ENCODE results near the gene TSPEAR. TPM values are rescaled to one million over a fixed set of nuclear protein-coding genes. Genes with fewer than 3 reads are reported as not detected.
A peak's percentile ranks its signal among the peaks of the same experiment; 100 is the strongest.

The TSPEAR gene
- total RNA-seq, 6 experiments from 2014 or later = not detected

DNA sequence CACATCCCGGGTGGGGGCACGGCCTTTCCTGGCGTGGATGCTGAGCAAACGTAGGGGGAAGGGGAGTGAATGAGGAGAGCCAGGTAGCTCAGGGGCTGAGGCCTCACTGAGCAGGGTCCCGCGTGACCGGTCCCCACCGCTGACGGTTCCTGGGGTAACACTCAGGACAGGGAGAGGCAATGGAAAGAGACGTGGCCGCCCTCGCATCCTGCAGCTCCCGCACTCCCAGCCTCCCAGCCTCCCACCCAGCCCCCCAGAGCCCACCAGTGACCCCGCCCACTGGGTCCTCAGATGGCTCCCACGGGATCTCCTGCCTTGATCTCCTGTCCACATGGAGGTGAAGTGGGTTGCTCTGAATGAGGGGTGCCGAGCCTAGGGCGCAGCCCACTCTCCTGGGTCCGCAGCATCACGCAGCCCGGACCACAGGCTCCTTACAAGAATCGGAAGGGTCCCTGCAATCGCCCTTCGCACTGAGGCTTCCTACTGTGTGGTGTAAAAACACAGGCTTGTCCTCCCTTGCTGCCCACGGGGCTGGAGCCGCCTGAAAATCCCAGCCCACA, 2.4 kb downstream of the TSPEAR start:
- no peak overlapping the region for H3K4me3 ChIP-seq
- TF ChIP-seq POLR2A (IDR thresholded peaks at IDR 0.05) = no peak
- TF ChIP-seq, protein P1, sequence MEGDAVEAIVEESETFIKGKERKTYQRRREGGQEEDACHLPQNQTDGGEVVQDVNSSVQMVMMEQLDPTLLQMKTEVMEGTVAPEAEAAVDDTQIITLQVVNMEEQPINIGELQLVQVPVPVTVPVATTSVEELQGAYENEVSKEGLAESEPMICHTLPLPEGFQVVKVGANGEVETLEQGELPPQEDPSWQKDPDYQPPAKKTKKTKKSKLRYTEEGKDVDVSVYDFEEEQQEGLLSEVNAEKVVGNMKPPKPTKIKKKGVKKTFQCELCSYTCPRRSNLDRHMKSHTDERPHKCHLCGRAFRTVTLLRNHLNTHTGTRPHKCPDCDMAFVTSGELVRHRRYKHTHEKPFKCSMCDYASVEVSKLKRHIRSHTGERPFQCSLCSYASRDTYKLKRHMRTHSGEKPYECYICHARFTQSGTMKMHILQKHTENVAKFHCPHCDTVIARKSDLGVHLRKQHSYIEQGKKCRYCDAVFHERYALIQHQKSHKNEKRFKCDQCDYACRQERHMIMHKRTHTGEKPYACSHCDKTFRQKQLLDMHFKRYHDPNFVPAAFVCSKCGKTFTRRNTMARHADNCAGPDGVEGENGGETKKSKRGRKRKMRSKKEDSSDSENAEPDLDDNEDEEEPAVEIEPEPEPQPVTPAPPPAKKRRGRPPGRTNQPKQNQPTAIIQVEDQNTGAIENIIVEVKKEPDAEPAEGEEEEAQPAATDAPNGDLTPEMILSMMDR (IDR thresholded peaks at IDR 0.05) = no peak
- WGBS (ENCODE audit: insufficient coverage, low coverage, low lambda C conversion rate, missing lambda C conversion rate) = 0% methylated on average over 8 of the region's 25 CpGs
- no peak overlapping the region for H3K27ac ChIP-seq
- H3K36me3 ChIP-seq = no peaks in the 10 kb centered on the region
- intact Hi-C loops (cut with DNase I) = no loop called here
- peaks cover 0 to 3% (median 0%) of the 10 kb centered on the region in 4 donors for H3K4me1 ChIP-seq
- peak in 2 of 3 donors; percentile 39 for DNase-seq
- H3K27me3 ChIP-seq = peaks cover 24 to 34% of the 10 kb centered on the region in 2 donors
- ATAC-seq = no peak
- no peaks in the 10 kb centered on the region for H3K9me3 ChIP-seq

DNA sequence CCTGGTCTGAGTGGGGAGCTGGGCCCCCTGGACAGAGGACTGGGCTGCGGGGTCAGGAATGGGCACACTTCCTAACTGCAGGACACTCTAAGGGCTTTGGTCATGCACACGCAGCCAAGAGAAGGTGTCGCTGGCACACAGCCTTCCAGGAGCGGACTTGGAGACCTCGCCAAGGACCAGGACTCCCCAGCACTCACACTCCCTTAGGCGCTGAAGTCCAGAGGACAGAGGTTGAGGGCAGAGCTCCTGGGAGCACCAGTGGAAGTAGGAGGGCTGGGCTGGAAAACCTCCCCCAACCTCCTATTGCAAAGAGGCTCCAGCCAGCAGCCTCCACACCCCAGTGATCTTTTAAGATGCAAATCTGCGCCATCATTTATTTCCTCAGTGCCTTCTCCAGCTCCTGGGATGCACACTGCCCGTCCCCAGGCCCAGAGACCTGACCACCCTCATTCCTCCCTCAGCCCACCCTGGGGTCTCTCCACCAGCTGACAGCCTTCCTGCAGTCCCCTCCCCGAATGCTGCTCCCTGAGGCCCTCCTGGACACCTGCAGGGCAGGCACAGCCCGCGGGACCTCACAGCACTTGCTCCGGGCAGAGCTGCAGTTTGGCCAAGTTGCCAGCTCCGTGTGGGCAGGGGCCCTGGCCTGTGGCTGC, 3.0 kb downstream of the TSPEAR start:
- H3K27ac ChIP-seq = no peak overlapping the region
- H3K4me3 ChIP-seq = no peak overlapping the region
- H3K9me3 ChIP-seq = no peaks in the 10 kb centered on the region
- H3K36me3 ChIP-seq = no peaks in the 10 kb centered on the region
- H3K27me3 ChIP-seq = peaks cover 24 to 29% of the 10 kb centered on the region in 2 donors
- ATAC-seq = no peak
- peak in 1 of 3 donors; percentile 44 for DNase-seq
- 0% methylated on average over 2 of the region's 13 CpGs for WGBS (ENCODE audit: insufficient coverage, low coverage, low lambda C conversion rate, missing lambda C conversion rate)
- TF ChIP-seq, protein P1 (IDR thresholded peaks at IDR 0.05) = no peak
- TF ChIP-seq POLR2A (IDR thresholded peaks at IDR 0.05) = no peak
- intact Hi-C loops (cut with DNase I) = no loop called here
- H3K4me1 ChIP-seq = peaks cover 0 to 3% (median 0%) of the 10 kb centered on the region in 4 donors

DNA sequence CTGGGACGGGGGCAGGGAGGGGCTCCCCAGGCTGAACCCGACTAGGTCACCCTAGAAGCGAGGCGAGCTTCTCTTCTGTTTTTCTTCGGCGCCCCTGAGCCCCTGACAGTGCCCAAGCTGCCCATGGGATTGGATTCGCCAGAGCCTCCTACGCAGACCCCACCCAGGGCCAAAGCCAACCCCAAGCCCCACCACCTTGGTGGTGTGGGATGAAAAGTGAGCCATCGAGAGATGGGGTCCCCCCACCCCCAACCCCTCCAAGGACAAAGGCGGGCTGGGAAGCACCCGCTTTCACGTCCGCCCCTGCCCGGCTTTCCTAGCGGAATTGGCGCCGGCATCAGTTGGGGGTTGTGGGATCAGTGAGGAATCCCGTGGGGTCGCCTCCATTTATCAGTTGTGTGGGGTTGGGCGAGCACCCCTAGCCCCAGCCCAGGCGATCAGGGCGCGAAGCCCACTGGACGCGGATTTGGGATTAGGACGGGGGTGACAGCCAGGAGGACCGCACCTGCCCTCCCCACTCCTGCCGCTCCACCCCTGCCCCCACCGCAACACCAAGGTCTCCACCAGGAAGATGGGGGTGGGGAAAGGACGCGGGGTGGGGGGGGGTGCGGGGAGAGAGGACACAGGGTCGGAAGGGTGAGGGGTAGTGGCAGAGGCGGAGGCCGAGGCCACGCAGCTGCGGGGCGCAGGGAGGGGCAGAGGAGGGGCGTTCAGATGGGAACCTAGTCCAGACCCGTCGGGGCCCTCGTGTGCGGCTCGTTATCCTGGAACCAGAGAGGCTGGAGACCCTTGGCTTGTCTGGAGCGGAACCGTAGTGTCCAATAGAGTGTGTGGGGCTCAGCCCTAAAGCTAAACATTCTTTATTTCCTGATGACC, 4.4 kb downstream of the TSPEAR start:
- peaks cover 0 to 3% (median 0%) of the 10 kb centered on the region in 4 donors for H3K4me1 ChIP-seq
- H3K36me3 ChIP-seq = no peaks in the 10 kb centered on the region
- 1% methylated on average over 8 of the region's 46 CpGs for WGBS (ENCODE audit: insufficient coverage, low coverage, low lambda C conversion rate, missing lambda C conversion rate)
- TF ChIP-seq, protein P1 (IDR thresholded peaks at IDR 0.05) = no peak
- TF ChIP-seq POLR2A (IDR thresholded peaks at IDR 0.05) = no peak
- ATAC-seq = no peak
- peak in 1 of 3 donors; percentile 35 for DNase-seq
- H3K27me3 ChIP-seq = peaks cover 17 to 24% of the 10 kb centered on the region in 2 donors
- no peak overlapping the region for H3K4me3 ChIP-seq
- no peaks in the 10 kb centered on the region for H3K9me3 ChIP-seq
- no peak overlapping the region for H3K27ac ChIP-seq
- intact Hi-C loops (cut with DNase I) = no loop called here

DNA sequence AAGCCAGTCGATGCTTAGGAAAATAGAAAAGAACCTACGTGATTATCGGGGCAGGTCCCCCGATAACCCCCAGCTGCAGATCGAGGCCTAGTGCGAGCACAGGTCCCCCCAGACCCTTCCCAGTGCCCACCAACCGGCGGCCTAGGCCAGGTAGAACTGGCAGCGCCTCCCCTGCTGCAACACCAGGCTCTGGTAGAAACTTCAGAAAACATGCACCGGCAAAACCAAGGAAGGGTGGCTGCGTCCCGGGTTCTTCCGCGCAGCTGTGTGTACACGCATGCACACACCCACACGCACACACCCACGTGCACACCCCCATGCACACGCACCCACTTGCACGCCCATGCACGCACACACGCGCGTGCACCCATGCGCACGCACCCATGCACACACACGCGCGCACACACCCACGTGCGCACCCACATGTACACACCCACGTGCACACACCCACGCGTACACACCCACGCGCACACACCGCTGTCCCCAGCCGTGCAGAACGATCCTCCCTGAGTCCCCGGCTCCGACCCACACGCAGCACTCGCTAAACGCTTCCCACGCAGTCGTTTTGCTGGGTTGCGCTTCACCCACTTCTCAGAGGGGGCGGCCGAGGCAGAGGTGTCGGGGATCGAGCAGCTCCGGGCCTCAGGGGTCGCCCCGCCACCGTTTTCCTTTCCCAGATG, 5.2 kb downstream of the TSPEAR start:
- H3K27me3 ChIP-seq = peaks cover 14 to 21% of the 10 kb centered on the region in 2 donors

More for the DNA sequence above, 5.2 kb downstream of the TSPEAR start:
- Histone ChIP-seq H3K36me3 (no peaks in the 10 kb centered on the region), H3K27ac (no peak overlapping the region), H3K9me3 (no peaks in the 10 kb centered on the region), H3K4me3 (no peak overlapping the region), H3K4me1 (peaks cover 0 to 3% (median 0%) of the 10 kb centered on the region in 4 donors)
- no peak for TF ChIP-seq POLR2A (IDR thresholded peaks at IDR 0.05)
- TF ChIP-seq, protein P1 (IDR thresholded peaks at IDR 0.05) = no peak
- intact Hi-C loops (cut with DNase I) = no loop called here
- DNase-seq (peak in 1 of 3 donors; percentile 31), ATAC-seq (no peak)
- WGBS (ENCODE audit: insufficient coverage, low coverage, low lambda C conversion rate, missing lambda C conversion rate) = 5% methylated on average over 24 of the region's 54 CpGs

All from right lobe of liver (tissue), 6 donors.